ENCODE data around the gene HAP1. TPM values are rescaled to one million over a fixed set of nuclear protein-coding genes. Genes with fewer than 3 reads are reported as not detected.
"Not testable (repeated sequence)": the region's sequence is repeated elsewhere in the genome, so short reads cannot be mapped to it uniquely, and the experiment has no call there.

Gene HAP1
- total RNA-seq, 3 donors from 2014 or later (not counting 1 experiment from before 2014, with no cell fraction given), result not detected

- WGBS (ENCODE audit: insufficient coverage), result 81% methylated on average over 9 of the region's 10 CpGs
- Mint-ChIP-seq H3K27me3 (ENCODE audit: low read depth in 2 of 2) (peaks cover 13 to 20% of the 10 kb centered on the region in 2 donors), H3K27ac (no peak overlapping the region), H3K36me3 (no peaks in the 10 kb centered on the region), H3K4me1 (no peaks in the 10 kb centered on the region), H3K4me3 (no peak overlapping the region), H3K9me3 (no peaks in the 10 kb centered on the region)
- Histone ChIP-seq H3K36me3 (ENCODE audit: control insufficient read depth, insufficient read depth, low read length) (no peaks in the 10 kb centered on the region), H3K27me3 (ENCODE audit: control insufficient read depth, insufficient read depth, low read length) (no peaks in the 10 kb centered on the region), H3K27ac (ENCODE audit: low read length) (no peak overlapping the region), H3K4me3 (ENCODE audit: low read length) (no peak overlapping the region), H3K4me1 (ENCODE audit: control insufficient read depth, insufficient read depth, low read length) (no peaks in the 10 kb centered on the region), H3K9me3 (ENCODE audit: control insufficient read depth, insufficient read depth, low read length) (no peaks in the 10 kb centered on the region)
- DNase-seq (no peak), ATAC-seq (no peak)
- no peak for TF ChIP-seq CTCF (IDR thresholded peaks at IDR 0.05)
- intact Hi-C loops (cut with micrococcal nuclease), result no loop called here
Observed at GRCh38 chr17:41707803-41708669, 26.4 kb downstream of the HAP1 start.

DNA sequence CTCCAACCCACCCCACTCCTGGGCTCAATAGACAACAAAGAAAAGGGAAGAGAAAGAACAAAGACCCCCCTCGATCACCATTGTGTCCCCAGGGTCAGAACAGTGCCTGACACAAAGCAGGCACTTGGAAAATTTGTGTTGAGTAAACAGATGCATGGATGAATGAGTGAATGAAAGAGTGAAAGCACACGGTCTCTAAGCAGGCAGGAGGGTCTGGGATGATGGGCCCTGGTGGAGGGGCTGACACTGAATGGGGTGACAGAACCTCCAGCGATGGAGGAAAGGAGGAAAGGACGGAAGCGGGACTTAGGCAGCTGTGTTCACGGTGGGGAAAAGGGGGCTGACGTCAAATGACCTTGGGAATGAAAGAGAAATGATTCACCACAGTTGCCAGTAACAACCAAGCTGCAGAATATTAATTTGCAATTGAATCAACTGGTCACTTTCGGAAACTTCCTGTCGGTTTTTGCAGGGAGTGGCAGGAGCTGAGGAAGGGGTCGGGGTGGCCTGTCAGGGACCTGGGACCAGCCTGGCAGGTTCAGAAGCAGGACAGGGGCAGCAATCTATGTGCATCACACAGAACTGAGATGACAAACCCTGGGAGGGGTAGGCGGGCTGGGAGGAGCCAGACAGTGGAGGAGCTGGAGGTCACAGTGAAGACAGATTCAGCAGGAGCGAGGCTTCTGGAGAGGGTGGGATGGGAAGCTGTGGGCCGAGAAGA, 29.0 kb downstream of the HAP1 start:
- H3K36me3 ChIP-seq (ENCODE audit: control insufficient read depth, insufficient read depth, low read length), result no peaks in the 10 kb centered on the region
- intact Hi-C loops (cut with micrococcal nuclease), result no loop called here
- no peaks in the 10 kb centered on the region for H3K36me3 Mint-ChIP-seq
- H3K9me3 ChIP-seq (ENCODE audit: control insufficient read depth, insufficient read depth, low read length), result no peaks in the 10 kb centered on the region
- DNase-seq (no peak), ATAC-seq (no peak)
- no peaks in the 10 kb centered on the region for H3K4me1 ChIP-seq (ENCODE audit: control insufficient read depth, insufficient read depth, low read length)
- peaks cover 5 to 20% of the 10 kb centered on the region in 2 donors for H3K27me3 Mint-ChIP-seq (ENCODE audit: low read depth in 2 of 2)
- 87% methylated on average over 11 of the region's 13 CpGs for WGBS (ENCODE audit: insufficient coverage)
- no peaks in the 10 kb centered on the region for H3K27me3 ChIP-seq (ENCODE audit: control insufficient read depth, insufficient read depth, low read length)
- no peak overlapping the region for H3K4me3 Mint-ChIP-seq
- no peak for TF ChIP-seq CTCF (IDR thresholded peaks at IDR 0.05)
- no peaks in the 10 kb centered on the region for H3K9me3 Mint-ChIP-seq
- no peak overlapping the region for H3K27ac Mint-ChIP-seq
- no peak overlapping the region for H3K4me3 ChIP-seq (ENCODE audit: low read length)
- no peak overlapping the region for H3K27ac ChIP-seq (ENCODE audit: low read length)
- no peaks in the 10 kb centered on the region for H3K4me1 Mint-ChIP-seq

DNA sequence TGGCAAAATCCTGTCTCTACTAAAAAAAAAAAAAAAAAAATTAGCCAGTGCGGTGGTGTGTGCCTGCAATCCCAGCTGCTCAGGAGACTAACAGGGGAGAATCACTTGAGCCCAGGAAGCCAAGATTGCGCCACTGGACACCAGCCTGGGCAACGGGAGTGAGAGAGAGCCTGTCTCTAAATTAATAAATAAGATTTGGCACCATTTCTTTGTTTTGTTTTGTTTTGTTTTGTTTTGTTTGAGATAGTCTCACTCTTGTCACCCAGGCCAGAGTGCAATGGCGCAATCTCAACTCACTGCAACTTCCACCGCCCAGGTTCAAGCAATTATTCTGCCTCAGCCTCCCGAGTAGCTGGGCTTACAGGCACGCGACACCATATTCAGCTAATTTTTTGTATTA, 31.7 kb downstream of the HAP1 start:
- Mint-ChIP-seq H3K36me3 (no peaks in the 10 kb centered on the region), H3K27me3 (ENCODE audit: low read depth in 2 of 2) (peaks cover 5 to 12% of the 10 kb centered on the region in 2 donors), H3K4me3 (no peak overlapping the region), H3K4me1 (no peaks in the 10 kb centered on the region), H3K9me3 (no peaks in the 10 kb centered on the region), H3K27ac (no peak overlapping the region)
- no peaks in the 10 kb centered on the region for H3K9me3 ChIP-seq (ENCODE audit: control insufficient read depth, insufficient read depth, low read length)
- DNase-seq (no peak), ATAC-seq (no peak)
- WGBS (ENCODE audit: insufficient coverage), result 90% methylated on average over 8 of the region's 8 CpGs
- no peak overlapping the region for H3K4me3 ChIP-seq (ENCODE audit: low read length)
- no peaks in the 10 kb centered on the region for H3K4me1 ChIP-seq (ENCODE audit: control insufficient read depth, insufficient read depth, low read length)
- TF ChIP-seq CTCF (IDR thresholded peaks at IDR 0.05), result no peak
- intact Hi-C loops (cut with micrococcal nuclease), result no loop called here
- H3K36me3 ChIP-seq (ENCODE audit: control insufficient read depth, insufficient read depth, low read length), result no peaks in the 10 kb centered on the region
- H3K27ac ChIP-seq (ENCODE audit: low read length), result no peak overlapping the region
- H3K27me3 ChIP-seq (ENCODE audit: control insufficient read depth, insufficient read depth, low read length), result no peaks in the 10 kb centered on the region

GRCh38 chr17:41700843-41701242, 33.6 kb downstream of the HAP1 start:
- H3K27me3 ChIP-seq (ENCODE audit: control insufficient read depth, insufficient read depth, low read length); ATAC-seq; H3K9me3 ChIP-seq (ENCODE audit: control insufficient read depth, insufficient read depth, low read length); intact Hi-C loops (cut with micrococcal nuclease); H3K27me3 Mint-ChIP-seq (ENCODE audit: low read depth in 2 of 2); H3K4me1 ChIP-seq (ENCODE audit: control insufficient read depth, insufficient read depth, low read length); H3K27ac Mint-ChIP-seq; H3K36me3 Mint-ChIP-seq; H3K4me1 Mint-ChIP-seq; H3K36me3 ChIP-seq (ENCODE audit: control insufficient read depth, insufficient read depth, low read length); DNase-seq; H3K4me3 Mint-ChIP-seq; H3K4me3 ChIP-seq (ENCODE audit: low read length); H3K27ac ChIP-seq (ENCODE audit: low read length); H3K9me3 Mint-ChIP-seq: not testable (repeated sequence)
- WGBS (ENCODE audit: insufficient coverage), result 89% methylated on average over 3 of the region's 3 CpGs
